ENCODE measurements around the gene SNRPN.

DNA sequence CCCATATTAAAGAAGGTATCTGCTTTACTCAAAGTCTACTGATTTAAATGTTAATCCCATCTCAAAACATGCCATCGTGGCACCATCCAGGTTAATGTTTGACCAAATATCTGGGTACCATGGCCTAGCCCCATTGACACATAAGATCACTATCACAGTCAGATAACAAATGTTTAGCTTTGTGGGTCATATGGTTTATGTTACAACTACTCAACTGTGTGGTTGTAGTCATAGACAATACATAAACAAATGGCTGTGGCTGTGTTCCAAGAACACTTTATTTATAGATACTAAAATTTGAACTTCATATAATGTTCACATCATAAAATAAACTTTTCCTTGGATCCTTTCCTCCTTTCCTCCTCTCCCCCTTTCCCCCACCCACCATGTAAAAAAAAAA is 9.8 kb upstream of the SNRPN start:
- TF ChIP-seq, protein P1, sequence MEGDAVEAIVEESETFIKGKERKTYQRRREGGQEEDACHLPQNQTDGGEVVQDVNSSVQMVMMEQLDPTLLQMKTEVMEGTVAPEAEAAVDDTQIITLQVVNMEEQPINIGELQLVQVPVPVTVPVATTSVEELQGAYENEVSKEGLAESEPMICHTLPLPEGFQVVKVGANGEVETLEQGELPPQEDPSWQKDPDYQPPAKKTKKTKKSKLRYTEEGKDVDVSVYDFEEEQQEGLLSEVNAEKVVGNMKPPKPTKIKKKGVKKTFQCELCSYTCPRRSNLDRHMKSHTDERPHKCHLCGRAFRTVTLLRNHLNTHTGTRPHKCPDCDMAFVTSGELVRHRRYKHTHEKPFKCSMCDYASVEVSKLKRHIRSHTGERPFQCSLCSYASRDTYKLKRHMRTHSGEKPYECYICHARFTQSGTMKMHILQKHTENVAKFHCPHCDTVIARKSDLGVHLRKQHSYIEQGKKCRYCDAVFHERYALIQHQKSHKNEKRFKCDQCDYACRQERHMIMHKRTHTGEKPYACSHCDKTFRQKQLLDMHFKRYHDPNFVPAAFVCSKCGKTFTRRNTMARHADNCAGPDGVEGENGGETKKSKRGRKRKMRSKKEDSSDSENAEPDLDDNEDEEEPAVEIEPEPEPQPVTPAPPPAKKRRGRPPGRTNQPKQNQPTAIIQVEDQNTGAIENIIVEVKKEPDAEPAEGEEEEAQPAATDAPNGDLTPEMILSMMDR (conservative IDR thresholded peaks at IDR 0.05): no peak
- no peak for TF ChIP-seq EZH2 (IDR thresholded peaks at IDR 0.05; ENCODE audit: low read depth)

Data from PC-9 (cell line).